Gastroesophageal sphincter (tissue), 4 donors: ENCODE results near the gene FAM118A. TPM values are rescaled to one million over a fixed set of nuclear protein-coding genes. Genes with fewer than 3 reads are reported as not detected.
A peak's percentile ranks its signal among the peaks of the same experiment; 100 is the strongest.
"Not testable (repeated sequence)": the region's sequence is repeated elsewhere in the genome, so short reads cannot be mapped to it uniquely, and the experiment has no call there.

ENCODE experiments used
- ATAC-seq: fragments of 150-250 bp; one replicate; pipeline ENCODE4 v1.9.1; 2016; ENCODE audit warnings: mild to moderate bottlenecking, moderate library complexity
- H3K27ac ChIP-seq, 4 donors: fragments of 200-600 bp; sonication (generic) in 3 of 4; 1 replicate in 3 of 4; 2 replicates in 1 of 4; pipeline ENCODE4 v1.5.1; 2016 to 2019
- H3K27me3 ChIP-seq: fragments of 200-600 bp; sonication (generic); one replicate; pipeline ENCODE4 v1.5.1; 2019
- H3K36me3 ChIP-seq, 2 donors: fragments of 200-600 bp; sonication (generic); one replicate each; pipeline ENCODE4 v1.5.1; 2019; ENCODE audit warnings: control low read depth in 1 of 2
- H3K4me1 ChIP-seq, 3 donors: fragments of 200-600 bp; sonication (generic); 1 replicate in 2 of 3; 2 replicates in 1 of 3; pipeline ENCODE4 v1.5.1; 2016 to 2019; ENCODE audit warnings: control low read depth in 2 of 3
- H3K4me3 ChIP-seq, 2 donors: fragments of 200-600 bp; sonication (generic); one replicate each; pipeline ENCODE4 v1.5.1; 2019; ENCODE audit warnings: mild to moderate bottlenecking in 1 of 2, moderate library complexity in 1 of 2
- H3K9me3 ChIP-seq, 3 donors: fragments of 200-600 bp; sonication (generic); one replicate each; pipeline ENCODE4 v1.5.1; 2017 to 2019; ENCODE audit warnings: control low read depth in 2 of 3
- EP300 ChIP-seq: sonication (generic); formaldehyde crosslinking; IDR thresholded peaks from one replicate; pipeline ENCODE4 v1.6.1; 2017; ENCODE audit warnings: antibody characterized with exemption, mild to moderate bottlenecking
- POLR2A ChIP-seq, 2 donors: fragments of 450-650 bp; IDR thresholded peaks; one replicate each; pipeline ENCODE4 v1.6.1; 2017; ENCODE audit warnings: antibody characterized with exemption in 2 of 2, mild to moderate bottlenecking in 2 of 2, moderate library complexity in 1 of 2
- POLR2AphosphoS5 ChIP-seq: sonication (generic); formaldehyde crosslinking; IDR thresholded peaks from one replicate; pipeline ENCODE4 v1.6.1; 2017; ENCODE audit warnings: antibody characterized with exemption
- WGBS, 2 donors: methylation state at CpG; one replicate each; pipeline ENCODE4 v1.1.5; 2018; ENCODE audit warnings: low coverage in 1 of 2; 5-methylcytosine and 5-hydroxymethylcytosine counted together
- total RNA-seq, 4 donors: library from RNA; depleted of rRNA; stranded (reverse); fragments of >200 nt; gene quantifications; one replicate each; pipeline ENCODE4 v1.1.0, GENCODE V29; 2016
- TF ChIP-seq, protein P1 (sequence below), 4 experiments: fragments of 200-600 bp in 2 of 4; fragments of 450-650 bp in 2 of 4; sonication (generic) in 1 of 4; IDR thresholded peaks; one replicate each; pipeline ENCODE4 v1.5.1; 2017 to 2019; ENCODE audit warnings: antibody characterized with exemption in 4 of 4, mild to moderate bottlenecking in 2 of 4, moderate library complexity in 2 of 4

Gene FAM118A
- total RNA-seq, 4 donors from 2014 or later = 17.4 to 82.9 (median 29.6) TPM

DNA sequence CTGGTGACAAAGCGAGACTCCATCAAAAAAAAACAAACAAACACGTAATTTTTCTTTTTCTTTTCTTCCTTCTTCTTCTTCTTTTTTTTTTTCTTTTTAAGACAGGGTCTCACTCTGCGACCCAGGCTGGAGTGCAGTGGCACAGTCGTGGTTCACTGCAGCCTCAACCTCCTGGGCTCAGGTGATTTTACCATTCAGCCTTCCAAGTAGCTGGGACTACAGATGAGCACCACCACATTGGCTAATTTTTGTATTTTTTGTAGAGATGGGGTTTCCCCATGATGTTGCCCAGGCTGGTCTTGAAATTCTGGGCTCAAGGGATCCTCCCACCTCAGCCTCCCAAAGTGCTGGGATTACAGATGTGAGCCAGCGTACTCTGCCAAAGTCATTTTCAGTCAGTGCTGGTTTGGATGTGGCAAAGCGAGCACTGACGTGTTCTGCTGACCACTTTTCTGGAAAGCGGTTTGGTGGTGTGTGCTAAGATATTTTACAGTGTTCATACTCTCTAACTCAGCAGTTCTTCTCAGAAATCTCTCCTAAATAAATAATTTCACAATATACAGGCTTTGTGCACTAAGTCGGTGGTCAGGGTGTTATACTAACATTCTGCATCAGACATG, 10.7 kb downstream of the FAM118A start:
- H3K27ac ChIP-seq = peak overlapping the region; percentile 85 to 96 (median 86)
- H3K9me3 ChIP-seq = no peaks in the 10 kb centered on the region
- no peaks in the 10 kb centered on the region for H3K27me3 ChIP-seq
- WGBS, 2 donors = 58 to 79% methylated on average over 6 to 7 of the region's 9 CpGs
- TF ChIP-seq POLR2AphosphoS5 (peak; percentile 4), POLR2A (IDR thresholded peaks at IDR 0.05) (no peak)
- H3K4me1 ChIP-seq = peaks cover 0 to 48% (median 29%) of the 10 kb centered on the region in 3 donors
- no peak overlapping the region for H3K4me3 ChIP-seq
- H3K36me3 ChIP-seq = peaks cover 0 to 36% of the 10 kb centered on the region in 2 donors
- ATAC-seq = peak; percentile 20

DNA sequence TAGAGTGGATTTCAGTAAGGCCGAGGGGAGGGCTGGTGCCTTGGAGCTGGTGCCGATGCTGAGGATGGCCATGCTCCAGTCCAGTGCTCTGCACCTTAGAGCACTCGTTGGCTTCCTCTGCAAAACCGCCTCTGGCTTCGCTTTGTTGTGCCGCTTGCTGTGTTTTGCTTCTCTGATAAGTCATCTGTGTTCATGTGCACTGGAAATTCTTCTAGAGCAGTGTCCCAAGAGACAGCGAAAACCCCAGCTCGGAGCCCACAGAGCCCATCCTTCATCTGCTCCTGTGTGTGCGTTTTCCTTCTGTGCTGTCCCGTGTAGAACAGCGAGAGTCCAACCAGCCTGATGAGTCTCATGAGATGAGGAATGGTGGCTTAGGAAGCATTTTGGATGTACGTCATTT, 12.1 kb downstream of the FAM118A start:
- H3K4me1 ChIP-seq = peaks cover 0 to 39% (median 29%) of the 10 kb centered on the region in 3 donors
- ATAC-seq = no peak
- no peak overlapping the region for H3K27ac ChIP-seq
- TF ChIP-seq POLR2A (IDR thresholded peaks at IDR 0.05) (no peak), EP300 (no peak), POLR2AphosphoS5 (no peak)
- TF ChIP-seq, protein P1, sequence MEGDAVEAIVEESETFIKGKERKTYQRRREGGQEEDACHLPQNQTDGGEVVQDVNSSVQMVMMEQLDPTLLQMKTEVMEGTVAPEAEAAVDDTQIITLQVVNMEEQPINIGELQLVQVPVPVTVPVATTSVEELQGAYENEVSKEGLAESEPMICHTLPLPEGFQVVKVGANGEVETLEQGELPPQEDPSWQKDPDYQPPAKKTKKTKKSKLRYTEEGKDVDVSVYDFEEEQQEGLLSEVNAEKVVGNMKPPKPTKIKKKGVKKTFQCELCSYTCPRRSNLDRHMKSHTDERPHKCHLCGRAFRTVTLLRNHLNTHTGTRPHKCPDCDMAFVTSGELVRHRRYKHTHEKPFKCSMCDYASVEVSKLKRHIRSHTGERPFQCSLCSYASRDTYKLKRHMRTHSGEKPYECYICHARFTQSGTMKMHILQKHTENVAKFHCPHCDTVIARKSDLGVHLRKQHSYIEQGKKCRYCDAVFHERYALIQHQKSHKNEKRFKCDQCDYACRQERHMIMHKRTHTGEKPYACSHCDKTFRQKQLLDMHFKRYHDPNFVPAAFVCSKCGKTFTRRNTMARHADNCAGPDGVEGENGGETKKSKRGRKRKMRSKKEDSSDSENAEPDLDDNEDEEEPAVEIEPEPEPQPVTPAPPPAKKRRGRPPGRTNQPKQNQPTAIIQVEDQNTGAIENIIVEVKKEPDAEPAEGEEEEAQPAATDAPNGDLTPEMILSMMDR (IDR thresholded peaks at IDR 0.05) = no peak
- H3K9me3 ChIP-seq = no peaks in the 10 kb centered on the region
- no peak overlapping the region for H3K4me3 ChIP-seq
- WGBS, 2 donors = 80 to 90% methylated on average over 12 of the region's 12 CpGs
- H3K27me3 ChIP-seq = no peaks in the 10 kb centered on the region
- H3K36me3 ChIP-seq = peaks cover 0 to 45% of the 10 kb centered on the region in 2 donors

DNA sequence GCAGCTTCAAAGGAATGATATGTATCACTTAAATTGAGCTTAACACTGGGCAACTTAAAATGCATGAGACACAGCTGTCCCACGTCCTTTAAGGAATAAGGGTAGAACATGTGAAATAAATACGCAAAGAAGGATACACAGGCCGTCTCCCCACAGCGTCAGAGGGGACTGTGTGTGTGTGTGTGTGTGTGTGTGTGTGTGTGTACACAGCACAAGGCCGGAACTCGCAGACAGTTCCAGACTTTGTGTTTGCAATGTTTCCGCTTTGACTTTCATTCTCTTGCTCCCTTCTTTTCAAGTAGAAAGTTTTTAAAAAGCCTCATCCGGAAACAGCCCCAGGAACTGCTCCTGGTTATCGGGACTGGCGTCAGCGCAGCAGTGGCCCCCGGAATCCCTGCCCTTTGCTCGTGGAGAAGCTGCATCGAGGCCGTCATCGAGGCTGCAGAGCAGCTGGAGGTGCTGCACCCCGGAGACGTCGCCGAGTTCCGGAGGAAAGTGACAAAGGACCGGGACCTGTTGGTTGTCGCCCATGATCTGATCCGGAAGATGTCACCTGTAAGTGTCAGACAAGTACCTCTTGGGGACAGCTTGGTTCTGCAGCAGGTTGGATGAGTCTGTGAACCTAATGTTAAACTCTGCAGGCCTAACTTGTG, 13.3 kb downstream of the FAM118A start:
- TF ChIP-seq EP300 (no peak), POLR2A (IDR thresholded peaks at IDR 0.05) (no peak), POLR2AphosphoS5 (no peak)
- TF ChIP-seq, protein P1 (IDR thresholded peaks at IDR 0.05) = no peak
- no peaks in the 10 kb centered on the region for H3K27me3 ChIP-seq
- peaks cover 0 to 27% (median 19%) of the 10 kb centered on the region in 3 donors for H3K4me1 ChIP-seq
- ATAC-seq = no peak
- no peak overlapping the region for H3K27ac ChIP-seq
- 66% methylated on average over 6 to 7 of the region's 24 CpGs for WGBS, 2 donors
- H3K36me3 ChIP-seq = peaks cover 0 to 55% of the 10 kb centered on the region in 2 donors
- H3K4me3 ChIP-seq = no peak overlapping the region
- no peaks in the 10 kb centered on the region for H3K9me3 ChIP-seq

DNA sequence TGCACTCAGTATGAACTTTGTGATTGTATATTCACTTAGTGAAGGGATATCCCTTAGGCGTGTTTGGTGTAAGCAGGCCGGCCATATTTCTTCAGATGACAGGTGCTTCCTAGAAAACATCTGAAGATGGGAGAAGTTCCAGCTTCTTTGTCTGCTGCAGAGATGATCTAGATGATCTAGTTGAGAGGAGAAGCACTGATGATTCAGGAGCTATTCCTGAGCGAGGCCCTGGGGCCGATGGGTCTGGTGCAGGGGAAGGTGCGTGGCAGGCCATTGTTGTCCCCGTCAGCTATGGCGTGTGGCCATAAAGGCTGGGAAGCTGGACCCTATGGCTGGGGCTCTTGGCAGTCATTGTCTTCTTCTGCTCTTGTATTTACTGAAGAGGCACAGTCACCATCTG, 14.0 kb downstream of the FAM118A start:
- H3K4me3 ChIP-seq = no peak overlapping the region
- TF ChIP-seq POLR2AphosphoS5 (no peak), POLR2A (IDR thresholded peaks at IDR 0.05) (no peak), EP300 (no peak)
- TF ChIP-seq, protein P1 (IDR thresholded peaks at IDR 0.05) = no peak
- WGBS, 2 donors = 0 to 83% methylated on average over 1 to 7 of the region's 7 CpGs
- ATAC-seq = no peak
- peaks cover 0 to 25% (median 13%) of the 10 kb centered on the region in 3 donors for H3K4me1 ChIP-seq
- no peak overlapping the region for H3K27ac ChIP-seq
- peaks cover 0 to 62% of the 10 kb centered on the region in 2 donors for H3K36me3 ChIP-seq
- no peaks in the 10 kb centered on the region for H3K27me3 ChIP-seq
- no peaks in the 10 kb centered on the region for H3K9me3 ChIP-seq

DNA sequence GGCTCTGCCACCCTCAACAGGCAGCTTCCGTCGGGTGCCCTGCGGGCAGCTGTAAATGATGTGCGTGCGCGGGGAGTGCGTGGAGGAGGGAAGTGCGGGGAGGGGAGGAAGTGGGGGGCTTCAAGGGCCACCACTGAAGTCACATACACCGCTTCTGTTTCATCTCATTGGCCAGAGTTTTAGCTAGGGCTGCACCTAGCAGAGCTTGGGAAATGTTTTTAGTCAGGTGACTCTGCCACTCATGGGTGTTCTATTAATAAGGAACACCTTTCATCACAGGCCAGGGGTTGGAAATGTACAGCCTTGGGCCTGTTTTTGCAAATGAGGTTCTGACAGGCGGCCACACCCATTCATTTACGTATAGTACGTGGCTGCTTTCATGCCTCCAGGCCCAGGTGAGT, 14.6 kb downstream of the FAM118A start:
- ATAC-seq = no peak
- H3K27ac ChIP-seq = no peak overlapping the region
- peaks cover 0 to 25% (median 10%) of the 10 kb centered on the region in 3 donors for H3K4me1 ChIP-seq
- H3K9me3 ChIP-seq = no peaks in the 10 kb centered on the region
- peaks cover 0 to 68% of the 10 kb centered on the region in 2 donors for H3K36me3 ChIP-seq
- WGBS, 2 donors = 81 to 100% methylated on average over 1 to 8 of the region's 12 CpGs
- H3K27me3 ChIP-seq = no peaks in the 10 kb centered on the region
- TF ChIP-seq, protein P1 (IDR thresholded peaks at IDR 0.05) = no peak
- no peak for TF ChIP-seq POLR2A (IDR thresholded peaks at IDR 0.05)
- TF ChIP-seq EP300 = no peak
- no peak overlapping the region for H3K4me3 ChIP-seq

DNA sequence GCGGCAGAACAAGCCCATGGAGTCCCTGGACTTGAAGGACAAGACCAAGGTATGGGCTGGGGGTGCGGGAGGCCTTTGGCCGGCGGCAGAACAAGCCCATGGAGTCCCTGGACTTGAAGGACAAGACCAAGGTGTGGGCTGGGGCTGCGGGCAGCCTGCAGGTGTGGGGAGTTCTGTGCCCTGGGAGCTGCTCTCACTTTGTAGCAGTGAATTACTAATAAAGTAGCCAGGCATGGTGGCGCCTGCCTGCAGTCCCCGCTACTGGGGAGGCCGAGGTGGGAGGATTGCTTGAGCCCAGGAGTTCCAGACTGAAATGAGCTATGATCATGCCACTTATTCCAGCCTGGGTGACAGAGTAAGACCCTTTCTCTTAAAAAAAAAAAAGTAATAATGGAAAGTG, 18.5 kb downstream of the FAM118A start:
- H3K27ac ChIP-seq, ATAC-seq: not testable (repeated sequence)
- WGBS, 2 donors = no CpG with 5 or more reads among the region's 8 CpGs

More for the DNA sequence above, 18.5 kb downstream of the FAM118A start:
- H3K9me3 ChIP-seq, H3K4me3 ChIP-seq, H3K27me3 ChIP-seq: not testable (repeated sequence)
- Histone ChIP-seq H3K4me1 (peaks cover 0 to 16% (median 7%) of the 10 kb centered on the region in 3 donors), H3K36me3 (peaks cover 0 to 89% of the 10 kb centered on the region in 2 donors)
